DND-41 (cell line): ENCODE data around the gene LAMA4.

Experiments used
- EZH2 ChIP-seq: IDR thresholded peaks from 3 replicates; pipeline ENCODE4 v1.6.1; 2012; ENCODE audit warnings: borderline replicate concordance, low read depth, mild to moderate bottlenecking, moderate library complexity, low read length, inconsistent platforms; ENCODE audit not compliant: severe bottlenecking
- TF ChIP-seq, protein P1 (sequence below): IDR thresholded peaks from 2 replicates; pipeline ENCODE4 v1.5.1; 2012; ENCODE audit warnings: borderline replicate concordance, low read length, moderate library complexity, mild to moderate bottlenecking; ENCODE audit not compliant: poor library complexity, severe bottlenecking; ENCODE audit errors: extremely low read depth

DNA sequence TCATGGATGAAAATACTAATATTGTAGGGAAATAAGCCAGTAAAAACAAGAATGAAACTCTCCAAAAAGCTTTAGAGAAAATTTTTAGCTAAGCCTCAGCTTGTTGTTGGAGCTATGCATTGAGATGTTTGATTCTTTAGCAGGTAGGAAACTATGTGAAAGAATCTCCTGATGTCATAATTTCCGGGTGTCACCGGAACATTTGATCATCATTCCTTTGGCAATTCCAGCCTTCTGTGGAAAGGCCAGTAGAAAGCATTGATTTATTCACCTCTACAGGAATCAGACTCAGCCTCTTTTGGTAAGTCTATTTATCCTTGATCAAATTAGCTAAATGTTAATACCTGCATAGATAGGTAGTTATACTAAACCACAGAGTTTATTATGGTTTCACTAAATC lies 157.5 kb downstream of the LAMA4 start:
- TF ChIP-seq, protein P1, sequence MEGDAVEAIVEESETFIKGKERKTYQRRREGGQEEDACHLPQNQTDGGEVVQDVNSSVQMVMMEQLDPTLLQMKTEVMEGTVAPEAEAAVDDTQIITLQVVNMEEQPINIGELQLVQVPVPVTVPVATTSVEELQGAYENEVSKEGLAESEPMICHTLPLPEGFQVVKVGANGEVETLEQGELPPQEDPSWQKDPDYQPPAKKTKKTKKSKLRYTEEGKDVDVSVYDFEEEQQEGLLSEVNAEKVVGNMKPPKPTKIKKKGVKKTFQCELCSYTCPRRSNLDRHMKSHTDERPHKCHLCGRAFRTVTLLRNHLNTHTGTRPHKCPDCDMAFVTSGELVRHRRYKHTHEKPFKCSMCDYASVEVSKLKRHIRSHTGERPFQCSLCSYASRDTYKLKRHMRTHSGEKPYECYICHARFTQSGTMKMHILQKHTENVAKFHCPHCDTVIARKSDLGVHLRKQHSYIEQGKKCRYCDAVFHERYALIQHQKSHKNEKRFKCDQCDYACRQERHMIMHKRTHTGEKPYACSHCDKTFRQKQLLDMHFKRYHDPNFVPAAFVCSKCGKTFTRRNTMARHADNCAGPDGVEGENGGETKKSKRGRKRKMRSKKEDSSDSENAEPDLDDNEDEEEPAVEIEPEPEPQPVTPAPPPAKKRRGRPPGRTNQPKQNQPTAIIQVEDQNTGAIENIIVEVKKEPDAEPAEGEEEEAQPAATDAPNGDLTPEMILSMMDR = no peak
- no peak for TF ChIP-seq EZH2
